Measurements from ENCODE around the gene OCRL. TPM values are rescaled to one million over a fixed set of nuclear protein-coding genes. Genes with fewer than 3 reads are reported as not detected.

OCRL gene
- polyA plus RNA-seq, 1 donor (not counting 4 experiments of a cell fraction or from before 2014, with no cell fraction given): 27.9 TPM

DNA sequence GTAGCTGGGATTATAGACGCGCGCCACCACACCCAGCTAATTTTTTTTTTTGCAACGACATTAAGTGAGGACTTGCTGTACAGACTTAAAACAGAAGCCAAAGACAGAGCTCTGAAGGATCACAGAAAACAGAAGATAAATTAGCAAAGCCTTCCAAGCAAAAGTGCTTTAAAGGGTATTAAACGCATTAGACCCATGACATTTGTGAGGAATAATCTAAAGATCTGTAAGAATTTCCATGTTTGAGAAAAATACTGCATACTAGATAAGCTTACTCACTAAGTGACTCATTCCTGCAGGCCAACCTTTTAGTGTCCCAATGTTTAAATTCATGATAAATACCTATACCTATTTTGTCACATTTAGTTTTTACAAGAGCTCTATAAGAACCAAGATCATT is 44.2 kb upstream of the OCRL start:
- DNase-seq (ENCODE audit: low read depth, low spot score) (no peak), FAIRE-seq (no peak)
- Histone ChIP-seq H3K9ac (ENCODE audit: control insufficient read depth, extremely low read depth, insufficient read depth, low read length) (no peak overlapping the region), H3K9me3 (ENCODE audit: control insufficient read depth, low read depth, low read length) (no peaks in the 10 kb centered on the region), H3K4me1 (ENCODE audit: control insufficient read depth, extremely low read depth, insufficient read depth, low read length) (no peaks in the 10 kb centered on the region), H3K36me3 (ENCODE audit: control insufficient read depth in 2 of 2, extremely low read depth in 1 of 2, insufficient read depth in 2 of 2, low read length in 2 of 2) (no peaks in the 10 kb centered on the region), H3K4me3 (ENCODE audit: control insufficient read depth in 2 of 3, extremely low read depth in 1 of 3, insufficient read depth in 2 of 3, low read depth in 1 of 3, low read length in 3 of 3) (no peak overlapping the region), H4K20me1 (ENCODE audit: control insufficient read depth, extremely low read depth, insufficient read depth, low read length) (no peaks in the 10 kb centered on the region), H3K9me1 (ENCODE audit: control insufficient read depth, extremely low read depth, insufficient read depth, low read length) (no peaks in the 10 kb centered on the region), H3K27me3 (ENCODE audit: control insufficient read depth, extremely low read depth, insufficient read depth, low read length) (no peaks in the 10 kb centered on the region), H3K27ac (ENCODE audit: control insufficient read depth, insufficient read depth, low read length) (no peak overlapping the region), H3K79me2 (ENCODE audit: control insufficient read depth, insufficient read depth, low read length) (no peaks in the 10 kb centered on the region), H2AFZ (ENCODE audit: control insufficient read depth, low read length) (no peak overlapping the region), H3K4me2 (ENCODE audit: control insufficient read depth, extremely low read depth, insufficient read depth, low read depth, low read length) (no peak overlapping the region)
- dilution Hi-C loops (cut with MboI; ENCODE audit: extremely low pct_ligation_motif_present, low sequenced_read_pairs): no loop called here
- TF ChIP-seq EZH2 (IDR thresholded peaks at IDR 0.05; ENCODE audit: low read length): no peak

DNA sequence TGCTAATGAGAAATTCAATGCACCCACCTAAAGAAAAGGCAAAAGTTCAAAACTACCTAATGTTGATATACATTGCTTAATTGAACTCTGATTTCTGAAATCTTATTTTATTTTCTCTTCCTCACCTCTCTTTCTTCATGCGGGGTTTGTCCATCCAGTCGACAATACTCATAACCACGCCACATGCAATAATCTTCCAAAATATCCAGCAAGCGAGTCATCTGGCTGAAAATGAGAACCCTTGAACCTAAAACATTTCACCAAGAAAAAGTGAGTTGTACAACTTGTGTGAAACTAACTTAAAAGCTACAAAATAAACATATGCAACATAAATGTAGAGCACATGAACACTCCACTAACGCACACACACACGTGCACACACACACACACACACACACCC is 43.4 kb upstream of the OCRL start:
- no peaks in the 10 kb centered on the region for H3K4me1 ChIP-seq (ENCODE audit: control insufficient read depth, extremely low read depth, insufficient read depth, low read length)
- no peak overlapping the region for H2AFZ ChIP-seq (ENCODE audit: control insufficient read depth, low read length)
- dilution Hi-C loops (cut with MboI; ENCODE audit: extremely low pct_ligation_motif_present, low sequenced_read_pairs): no loop called here
- no peaks in the 10 kb centered on the region for H3K36me3 ChIP-seq (ENCODE audit: control insufficient read depth in 2 of 2, extremely low read depth in 1 of 2, insufficient read depth in 2 of 2, low read length in 2 of 2)
- H3K27ac ChIP-seq (ENCODE audit: control insufficient read depth, insufficient read depth, low read length): no peak overlapping the region
- FAIRE-seq: no peak
- no peak for DNase-seq (ENCODE audit: low read depth, low spot score)
- H4K20me1 ChIP-seq (ENCODE audit: control insufficient read depth, extremely low read depth, insufficient read depth, low read length): no peaks in the 10 kb centered on the region
- H3K9me3 ChIP-seq (ENCODE audit: control insufficient read depth, low read depth, low read length): no peaks in the 10 kb centered on the region
- H3K27me3 ChIP-seq (ENCODE audit: control insufficient read depth, extremely low read depth, insufficient read depth, low read length): no peaks in the 10 kb centered on the region
- no peak overlapping the region for H3K4me2 ChIP-seq (ENCODE audit: control insufficient read depth, extremely low read depth, insufficient read depth, low read depth, low read length)
- H3K9me1 ChIP-seq (ENCODE audit: control insufficient read depth, extremely low read depth, insufficient read depth, low read length): no peaks in the 10 kb centered on the region
- TF ChIP-seq, protein P1, sequence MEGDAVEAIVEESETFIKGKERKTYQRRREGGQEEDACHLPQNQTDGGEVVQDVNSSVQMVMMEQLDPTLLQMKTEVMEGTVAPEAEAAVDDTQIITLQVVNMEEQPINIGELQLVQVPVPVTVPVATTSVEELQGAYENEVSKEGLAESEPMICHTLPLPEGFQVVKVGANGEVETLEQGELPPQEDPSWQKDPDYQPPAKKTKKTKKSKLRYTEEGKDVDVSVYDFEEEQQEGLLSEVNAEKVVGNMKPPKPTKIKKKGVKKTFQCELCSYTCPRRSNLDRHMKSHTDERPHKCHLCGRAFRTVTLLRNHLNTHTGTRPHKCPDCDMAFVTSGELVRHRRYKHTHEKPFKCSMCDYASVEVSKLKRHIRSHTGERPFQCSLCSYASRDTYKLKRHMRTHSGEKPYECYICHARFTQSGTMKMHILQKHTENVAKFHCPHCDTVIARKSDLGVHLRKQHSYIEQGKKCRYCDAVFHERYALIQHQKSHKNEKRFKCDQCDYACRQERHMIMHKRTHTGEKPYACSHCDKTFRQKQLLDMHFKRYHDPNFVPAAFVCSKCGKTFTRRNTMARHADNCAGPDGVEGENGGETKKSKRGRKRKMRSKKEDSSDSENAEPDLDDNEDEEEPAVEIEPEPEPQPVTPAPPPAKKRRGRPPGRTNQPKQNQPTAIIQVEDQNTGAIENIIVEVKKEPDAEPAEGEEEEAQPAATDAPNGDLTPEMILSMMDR (optimal IDR thresholded peaks at IDR 0.05 in 1 of 3, IDR thresholded peaks at IDR 0.05 in 1 of 3, conservative IDR thresholded peaks at IDR 0.05 in 1 of 3; ENCODE audit: extremely low read depth in 1 of 3, insufficient read depth in 2 of 3, low read length in 3 of 3): no peak
- TF ChIP-seq EZH2 (IDR thresholded peaks at IDR 0.05; ENCODE audit: low read length): no peak
- no peak overlapping the region for H3K4me3 ChIP-seq (ENCODE audit: control insufficient read depth in 2 of 3, extremely low read depth in 1 of 3, insufficient read depth in 2 of 3, low read depth in 1 of 3, low read length in 3 of 3)
- no peaks in the 10 kb centered on the region for H3K79me2 ChIP-seq (ENCODE audit: control insufficient read depth, insufficient read depth, low read length)
- H3K9ac ChIP-seq (ENCODE audit: control insufficient read depth, extremely low read depth, insufficient read depth, low read length): no peak overlapping the region

DNA sequence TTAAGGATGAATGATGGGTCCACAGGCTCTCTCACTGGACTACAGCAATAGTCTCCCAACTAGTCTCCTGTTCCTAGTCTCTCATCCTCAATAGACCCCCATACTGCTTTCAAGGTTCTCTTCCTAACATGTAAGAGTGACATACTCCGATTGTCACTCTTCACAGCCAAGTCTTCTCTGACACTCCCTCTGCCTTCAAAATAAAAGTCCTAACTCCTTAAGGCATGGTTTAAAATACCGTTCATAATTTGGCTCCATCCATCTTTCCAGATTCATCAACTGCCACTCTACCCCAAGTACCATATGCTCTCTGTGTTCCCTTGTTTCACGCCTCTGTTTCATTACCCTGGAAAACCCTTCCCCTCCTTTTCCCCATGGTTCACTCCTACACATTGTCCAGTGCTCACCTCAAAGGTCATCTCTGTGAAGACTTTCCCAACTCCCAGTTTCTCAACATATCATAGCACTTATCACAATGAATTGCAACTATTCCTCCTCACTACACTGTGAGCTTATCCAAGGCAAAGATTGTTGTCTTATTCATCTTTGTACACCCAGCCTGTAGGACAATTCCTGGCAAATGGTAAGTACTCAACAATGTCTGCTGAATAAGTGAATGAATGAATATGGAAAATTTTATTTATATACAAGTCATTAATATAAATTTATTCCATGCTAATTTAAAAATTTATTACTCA is 42.8 kb upstream of the OCRL start:
- H3K4me3 ChIP-seq (ENCODE audit: control insufficient read depth in 2 of 3, extremely low read depth in 1 of 3, insufficient read depth in 2 of 3, low read depth in 1 of 3, low read length in 3 of 3): no peak overlapping the region
- no peaks in the 10 kb centered on the region for H3K79me2 ChIP-seq (ENCODE audit: control insufficient read depth, insufficient read depth, low read length)
- H3K9me1 ChIP-seq (ENCODE audit: control insufficient read depth, extremely low read depth, insufficient read depth, low read length): no peaks in the 10 kb centered on the region
- no peak for FAIRE-seq
- H4K20me1 ChIP-seq (ENCODE audit: control insufficient read depth, extremely low read depth, insufficient read depth, low read length): no peaks in the 10 kb centered on the region
- no peaks in the 10 kb centered on the region for H3K9me3 ChIP-seq (ENCODE audit: control insufficient read depth, low read depth, low read length)
- H3K9ac ChIP-seq (ENCODE audit: control insufficient read depth, extremely low read depth, insufficient read depth, low read length): no peak overlapping the region
- DNase-seq (ENCODE audit: low read depth, low spot score): no peak
- no peaks in the 10 kb centered on the region for H3K36me3 ChIP-seq (ENCODE audit: control insufficient read depth in 2 of 2, extremely low read depth in 1 of 2, insufficient read depth in 2 of 2, low read length in 2 of 2)
- dilution Hi-C loops (cut with MboI; ENCODE audit: extremely low pct_ligation_motif_present, low sequenced_read_pairs): no loop called here
- no peak overlapping the region for H3K27ac ChIP-seq (ENCODE audit: control insufficient read depth, insufficient read depth, low read length)
- no peak overlapping the region for H2AFZ ChIP-seq (ENCODE audit: control insufficient read depth, low read length)
- H3K4me2 ChIP-seq (ENCODE audit: control insufficient read depth, extremely low read depth, insufficient read depth, low read depth, low read length): no peak overlapping the region
- TF ChIP-seq, protein P1 (optimal IDR thresholded peaks at IDR 0.05 in 1 of 3, IDR thresholded peaks at IDR 0.05 in 1 of 3, conservative IDR thresholded peaks at IDR 0.05 in 1 of 3; ENCODE audit: extremely low read depth in 1 of 3, insufficient read depth in 2 of 3, low read length in 3 of 3): no peak
- no peak for TF ChIP-seq EZH2 (IDR thresholded peaks at IDR 0.05; ENCODE audit: low read length)
- H3K27me3 ChIP-seq (ENCODE audit: control insufficient read depth, extremely low read depth, insufficient read depth, low read length): no peaks in the 10 kb centered on the region
- H3K4me1 ChIP-seq (ENCODE audit: control insufficient read depth, extremely low read depth, insufficient read depth, low read length): no peaks in the 10 kb centered on the region

Data from keratinocyte (primary cell).